ENCODE results near the gene MRGPRE.

MRGPRE gene

DNA sequence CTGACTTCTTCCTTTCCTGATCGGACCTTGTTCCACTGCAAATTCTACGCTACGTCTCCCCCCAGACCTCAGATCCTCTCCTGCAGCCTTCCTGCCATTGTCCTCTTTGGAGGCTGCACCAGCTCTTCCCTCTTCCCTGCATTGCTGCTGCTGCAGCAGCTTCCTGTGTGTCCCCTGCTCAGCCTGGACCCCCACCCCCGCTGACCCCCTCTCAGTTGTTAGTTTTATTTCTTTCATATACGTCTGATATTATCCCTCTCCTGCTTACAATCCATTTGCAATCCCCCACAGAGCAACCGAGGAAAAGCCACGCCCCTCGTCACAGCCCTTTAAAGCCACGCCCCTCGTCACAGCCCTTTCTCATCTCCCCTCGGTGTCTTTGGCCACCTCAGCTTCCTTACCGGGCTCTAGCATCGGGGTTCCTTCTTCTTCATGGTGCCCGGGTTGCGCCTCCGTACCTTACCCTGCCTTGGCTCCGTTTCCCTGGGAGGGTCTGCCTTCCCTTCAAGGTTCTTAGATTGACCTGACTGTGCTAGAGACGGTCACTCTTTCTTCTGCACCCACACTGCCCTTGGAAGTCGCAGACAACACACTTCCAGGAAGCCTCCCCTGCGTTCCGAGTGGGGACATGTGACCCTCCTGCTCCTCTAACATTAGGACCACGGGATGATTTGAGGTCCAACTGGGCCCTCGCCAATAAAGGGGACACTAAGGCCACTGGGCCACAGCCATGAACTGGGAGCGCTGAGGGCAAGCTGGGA, 18.4 kb downstream of the MRGPRE start:
- Mint-ChIP-seq H3K27ac (no peak overlapping the region), H3K9me3 (peaks cover 3% of the 10 kb centered on the region), H3K27me3 (peaks cover 20% of the 10 kb centered on the region), H3K4me3 (no peak overlapping the region), H3K36me3 (peaks cover 2% of the 10 kb centered on the region), H3K4me1 (peaks cover 4% of the 10 kb centered on the region)
- DNase-seq (ENCODE audit: low spot score in 2 of 2) (no peak), ATAC-seq (ENCODE audit: low read depth) (no peak)

DNA sequence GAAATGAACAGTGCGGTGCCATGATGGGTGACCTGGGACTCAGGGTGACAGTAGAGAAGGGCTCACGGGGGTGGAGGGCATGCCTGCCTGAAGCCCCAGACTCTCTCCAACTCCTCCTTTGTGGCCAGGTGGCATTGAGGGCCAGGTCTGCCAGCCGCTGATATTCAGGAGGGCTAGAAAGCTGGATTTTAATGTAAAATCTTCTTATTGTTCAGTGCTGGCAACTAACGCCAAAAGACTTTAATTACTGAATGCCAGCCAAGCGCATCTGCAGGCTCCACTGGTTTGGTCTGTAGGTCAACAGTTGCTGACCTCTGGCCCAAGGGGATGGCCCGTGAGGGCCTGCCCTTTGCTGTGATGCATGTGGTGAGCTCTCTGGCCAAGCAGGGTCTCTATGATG, 23.9 kb downstream of the MRGPRE start:
- DNase-seq (ENCODE audit: low spot score in 2 of 2) (no peak), ATAC-seq (ENCODE audit: low read depth) (no peak)
- Mint-ChIP-seq H3K36me3 (peaks cover 2% of the 10 kb centered on the region), H3K27me3 (peaks cover 6% of the 10 kb centered on the region), H3K9me3 (peaks cover 3% of the 10 kb centered on the region), H3K4me3 (no peak overlapping the region), H3K4me1 (no peaks in the 10 kb centered on the region), H3K27ac (no peak overlapping the region)

GRCh38 chr11:3207526-3208189, 24.6 kb downstream of the MRGPRE start:
- no peaks in the 10 kb centered on the region for H3K4me1 Mint-ChIP-seq
- no peak overlapping the region for H3K4me3 Mint-ChIP-seq

GRCh38 chr11:3206922-3207204, 25.4 kb downstream of the MRGPRE start:
- ATAC-seq (ENCODE audit: low read depth) (no peak), DNase-seq (ENCODE audit: low spot score in 2 of 2) (no peak)
- no peak overlapping the region for H3K27ac Mint-ChIP-seq
- no peak overlapping the region for H3K4me3 Mint-ChIP-seq
- H3K4me1 Mint-ChIP-seq = no peaks in the 10 kb centered on the region
- H3K36me3 Mint-ChIP-seq = peaks cover 2% of the 10 kb centered on the region
- H3K27me3 Mint-ChIP-seq = peaks cover 4% of the 10 kb centered on the region
- peaks cover 3% of the 10 kb centered on the region for H3K9me3 Mint-ChIP-seq

More at GRCh38 chr11:3207526-3208189, 24.6 kb downstream of the MRGPRE start:
- H3K9me3 Mint-ChIP-seq = peaks cover 3% of the 10 kb centered on the region
- no peak overlapping the region for H3K27ac Mint-ChIP-seq
- H3K27me3 Mint-ChIP-seq = peaks cover 4% of the 10 kb centered on the region
- ATAC-seq (ENCODE audit: low read depth) = no peak
- no peak for DNase-seq (ENCODE audit: low spot score in 2 of 2)
- peaks cover 2% of the 10 kb centered on the region for H3K36me3 Mint-ChIP-seq

DNA sequence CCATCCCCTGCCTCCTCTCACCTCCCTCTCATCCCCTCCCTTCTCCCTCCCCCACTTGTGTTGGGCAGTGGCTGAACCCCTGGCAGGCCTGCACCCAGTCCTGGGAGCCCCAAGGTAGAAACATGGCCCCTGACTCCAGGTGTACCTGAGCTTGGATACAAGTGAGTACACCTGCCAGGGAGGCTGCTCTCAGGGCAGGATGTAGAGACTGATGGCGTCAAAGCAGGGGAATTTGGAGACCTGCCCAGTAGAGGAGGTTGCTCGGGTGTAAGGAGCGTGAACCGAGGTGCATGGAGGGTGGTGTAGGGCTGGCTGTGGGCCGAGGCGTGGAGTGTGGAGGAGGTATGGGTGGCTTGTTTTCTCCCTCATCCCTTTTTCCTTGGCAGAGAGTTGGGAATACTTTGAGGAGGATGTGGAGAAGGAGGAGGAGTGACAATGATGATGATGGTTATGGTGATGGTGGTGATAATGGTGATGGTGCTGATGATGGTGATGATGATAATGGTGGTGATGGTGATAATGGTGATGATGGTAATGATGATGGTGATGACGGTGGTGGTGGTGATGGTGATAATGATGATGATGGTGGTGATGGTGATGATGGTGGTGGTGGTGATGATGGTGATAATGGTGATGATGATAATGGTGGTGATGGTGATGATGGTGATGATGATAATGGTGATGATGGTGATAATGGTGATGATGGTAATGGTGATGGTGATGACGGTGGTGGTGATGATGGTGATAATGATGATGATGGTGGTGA, 25.9 kb downstream of the MRGPRE start:
- Mint-ChIP-seq H3K4me1 (no peaks in the 10 kb centered on the region), H3K27ac (no peak overlapping the region), H3K27me3 (peaks cover 4% of the 10 kb centered on the region), H3K36me3 (no peaks in the 10 kb centered on the region), H3K9me3 (no peaks in the 10 kb centered on the region), H3K4me3 (no peak overlapping the region)
- ATAC-seq (ENCODE audit: low read depth) (no peak), DNase-seq (ENCODE audit: low spot score in 2 of 2) (no peak)

GRCh38 chr11:3205261-3206155, 26.7 kb downstream of the MRGPRE start:
- DNase-seq (ENCODE audit: low spot score in 2 of 2) (no peak), ATAC-seq (ENCODE audit: low read depth) (no peak)
- Mint-ChIP-seq H3K27me3 (peaks cover 6% of the 10 kb centered on the region), H3K4me3 (no peak overlapping the region), H3K36me3 (no peaks in the 10 kb centered on the region), H3K27ac (no peak overlapping the region), H3K4me1 (no peaks in the 10 kb centered on the region), H3K9me3 (no peaks in the 10 kb centered on the region)

DNA sequence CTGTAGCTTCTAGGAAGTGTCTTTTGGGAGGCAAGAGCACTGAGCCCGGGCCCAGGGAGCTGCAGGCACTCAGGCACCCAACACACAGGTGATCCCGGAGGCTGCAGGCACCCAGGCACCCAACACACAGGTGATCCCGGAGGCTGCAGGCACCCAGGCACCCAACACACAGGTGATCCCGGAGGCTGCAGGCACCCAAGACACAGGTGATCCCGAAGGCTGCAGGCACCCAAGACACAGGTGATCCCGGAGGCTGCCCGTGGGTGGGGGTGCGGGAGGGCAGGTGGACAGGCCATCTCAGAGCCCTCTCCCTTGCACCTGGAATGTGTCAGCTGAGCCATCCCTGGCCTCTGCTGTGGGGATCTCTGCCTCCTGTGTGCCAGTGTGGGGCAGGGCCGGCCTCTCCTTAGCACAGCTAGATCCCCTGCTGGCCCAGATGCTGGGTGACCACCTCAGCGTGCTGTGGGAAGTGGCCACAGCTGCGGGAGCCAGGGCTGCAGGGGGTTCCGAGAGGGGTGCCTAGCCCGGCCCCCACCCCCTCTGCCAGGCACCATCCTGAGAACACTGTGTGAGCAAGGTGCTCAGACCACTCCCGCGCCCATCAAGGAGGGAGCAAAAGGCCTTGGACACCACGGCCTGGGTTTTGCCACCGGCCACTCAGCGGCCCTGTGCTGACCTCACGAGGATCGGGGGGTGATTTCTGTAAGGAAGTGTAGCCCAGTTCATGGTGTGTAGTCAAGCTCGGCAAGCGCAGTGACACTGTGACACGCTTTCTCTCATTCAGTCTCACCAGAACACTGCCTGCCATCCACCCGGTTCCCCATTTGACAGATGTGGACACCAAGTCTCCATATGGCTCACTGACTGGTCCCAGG, 27.8 kb downstream of the MRGPRE start:
- Mint-ChIP-seq H3K4me3 (no peak overlapping the region), H3K27me3 (peaks cover 6% of the 10 kb centered on the region), H3K36me3 (no peaks in the 10 kb centered on the region), H3K4me1 (no peaks in the 10 kb centered on the region), H3K9me3 (no peaks in the 10 kb centered on the region), H3K27ac (no peak overlapping the region)
- DNase-seq (ENCODE audit: low spot score in 2 of 2) = no peak
- ATAC-seq (ENCODE audit: low read depth) = no peak

DNA sequence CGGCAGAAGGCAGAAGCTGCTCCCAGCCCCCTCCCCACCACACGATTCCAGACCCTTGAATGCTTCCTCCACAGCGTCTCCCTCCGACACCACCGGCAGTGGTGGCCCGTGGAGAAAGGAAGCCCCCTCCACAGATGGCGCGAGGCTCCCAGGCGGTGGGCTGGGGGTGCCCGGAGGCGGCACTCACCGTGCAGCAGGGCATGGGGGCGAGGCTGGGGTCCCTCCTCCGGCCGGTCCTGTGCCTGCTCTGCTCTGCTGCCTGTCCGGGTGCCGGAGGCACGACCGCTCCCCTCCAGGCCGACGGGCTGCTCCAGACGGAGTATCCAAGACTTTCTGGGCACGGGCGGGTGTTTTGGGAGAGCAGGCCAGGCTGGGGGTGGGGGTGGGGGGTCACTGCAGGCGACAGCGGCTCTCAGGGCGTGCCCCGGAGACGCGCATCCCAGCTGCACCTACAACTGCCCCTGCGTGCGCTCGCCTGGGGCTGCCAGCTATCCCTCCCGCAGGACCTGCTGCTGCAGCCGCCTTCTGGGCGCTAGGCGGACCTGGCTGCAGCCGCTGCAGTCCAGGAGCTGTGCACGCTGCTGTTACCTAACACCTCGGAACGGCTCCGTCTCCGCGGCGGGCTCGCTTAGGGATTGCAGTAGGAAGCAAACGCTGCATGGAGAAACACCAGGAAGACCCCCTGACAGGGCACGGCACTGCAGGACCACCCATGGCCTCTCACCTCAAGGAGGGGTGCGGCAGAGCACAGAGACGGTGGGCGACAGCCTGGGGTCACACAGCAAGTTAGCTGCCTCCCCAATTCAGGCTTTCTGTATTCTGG, 28.8 kb downstream of the MRGPRE start:
- Mint-ChIP-seq H3K4me3 (no peak overlapping the region), H3K4me1 (no peaks in the 10 kb centered on the region), H3K27me3 (peaks cover 7% of the 10 kb centered on the region), H3K27ac (no peak overlapping the region), H3K36me3 (no peaks in the 10 kb centered on the region), H3K9me3 (no peaks in the 10 kb centered on the region)
- ATAC-seq (ENCODE audit: low read depth) (no peak), DNase-seq (ENCODE audit: low spot score in 2 of 2) (no peak)

DNA sequence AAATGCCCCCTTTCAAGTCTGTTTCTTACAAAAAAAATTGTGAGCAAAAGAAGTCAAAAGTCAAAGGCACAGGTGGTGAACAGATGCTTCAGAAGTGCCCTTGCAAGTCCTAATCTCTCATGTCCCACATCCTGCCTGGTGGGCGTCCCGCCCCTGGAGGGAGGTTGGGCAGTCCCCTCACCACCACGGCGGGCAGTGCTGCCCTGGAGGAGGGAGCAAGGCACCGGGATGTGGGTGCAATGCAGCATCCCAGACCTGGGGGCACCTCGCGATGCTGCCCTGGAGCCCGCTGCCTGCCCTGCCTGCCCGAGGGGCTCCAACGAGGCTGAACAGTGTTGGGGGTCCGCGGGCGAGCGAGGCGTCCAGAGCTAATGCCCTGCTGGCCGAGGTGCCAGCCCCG, 29.5 kb downstream of the MRGPRE start:
- peaks cover 7% of the 10 kb centered on the region for H3K27me3 Mint-ChIP-seq

GRCh38 chr11:3202305-3202704, 29.9 kb downstream of the MRGPRE start:
- H3K9me3 Mint-ChIP-seq = no peaks in the 10 kb centered on the region
- no peaks in the 10 kb centered on the region for H3K4me1 Mint-ChIP-seq
- DNase-seq (ENCODE audit: low spot score in 2 of 2) (no peak), ATAC-seq (ENCODE audit: low read depth) (no peak)
- no peaks in the 10 kb centered on the region for H3K36me3 Mint-ChIP-seq
- H3K27ac Mint-ChIP-seq = no peak overlapping the region
- H3K27me3 Mint-ChIP-seq = peaks cover 7% of the 10 kb centered on the region
- H3K4me3 Mint-ChIP-seq = no peak overlapping the region

More for the DNA sequence above, 29.5 kb downstream of the MRGPRE start:
- H3K36me3 Mint-ChIP-seq = no peaks in the 10 kb centered on the region
- H3K4me1 Mint-ChIP-seq = no peaks in the 10 kb centered on the region
- no peak for ATAC-seq (ENCODE audit: low read depth)
- DNase-seq (ENCODE audit: low spot score in 2 of 2) = no peak
- no peaks in the 10 kb centered on the region for H3K9me3 Mint-ChIP-seq
- no peak overlapping the region for H3K4me3 Mint-ChIP-seq
- H3K27ac Mint-ChIP-seq = no peak overlapping the region

DNA sequence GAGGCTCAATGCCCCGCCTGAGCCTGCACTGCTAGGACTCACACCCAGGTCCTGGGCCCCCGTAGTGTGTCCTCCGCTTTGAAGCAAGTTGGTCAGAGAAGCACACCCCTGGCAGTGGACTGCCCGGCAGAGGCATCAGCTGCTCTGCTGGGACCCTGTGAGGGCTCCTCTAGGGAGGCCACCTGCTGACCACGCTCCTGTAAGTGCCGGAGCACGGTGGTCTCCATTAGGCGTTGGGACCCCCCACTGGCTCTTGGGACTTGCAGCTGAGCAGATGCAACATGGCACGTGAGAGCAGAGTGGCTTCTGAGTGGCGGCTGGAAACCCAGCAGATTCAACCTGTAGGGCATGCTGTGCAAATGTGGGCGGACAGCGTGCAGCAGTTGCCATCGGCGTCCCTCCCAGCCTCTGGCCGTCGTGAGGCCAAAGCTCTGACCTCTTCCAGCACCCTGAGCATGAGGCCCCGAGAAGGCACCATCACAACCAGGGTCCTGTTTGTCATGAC, 30.5 kb downstream of the MRGPRE start:
- Mint-ChIP-seq H3K4me1 (no peaks in the 10 kb centered on the region), H3K4me3 (no peak overlapping the region), H3K27ac (no peak overlapping the region), H3K36me3 (no peaks in the 10 kb centered on the region), H3K9me3 (no peaks in the 10 kb centered on the region), H3K27me3 (peaks cover 9% of the 10 kb centered on the region)
- ATAC-seq (ENCODE audit: low read depth) (no peak), DNase-seq (ENCODE audit: low spot score in 2 of 2) (no peak)

GRCh38 chr11:3201112-3201581, 31.1 kb downstream of the MRGPRE start:
- Mint-ChIP-seq H3K4me3 (no peak overlapping the region), H3K27me3 (peaks cover 9% of the 10 kb centered on the region), H3K9me3 (no peaks in the 10 kb centered on the region), H3K4me1 (no peaks in the 10 kb centered on the region), H3K27ac (no peak overlapping the region), H3K36me3 (no peaks in the 10 kb centered on the region)
- no peak for ATAC-seq (ENCODE audit: low read depth)
- DNase-seq (ENCODE audit: low spot score in 2 of 2) = no peak
